HG03196 (cell line): ENCODE results near the gene CEP78.
"Not testable (repeated sequence)": the region's sequence is repeated elsewhere in the genome, so short reads cannot be mapped to it uniquely, and the experiment has no call there.

ENCODE experiments used
- ATAC-seq: cut with Tn5 transposase; IDR thresholded peaks from one replicate; pipeline ENCODE4 v1.9.1; 2021; ENCODE audit not compliant: unreplicated experiment

Gene CEP78

GRCh38 chr9:78235256-78235761 is 566 bp upstream of the CEP78 start:
- no peak for ATAC-seq

DNA sequence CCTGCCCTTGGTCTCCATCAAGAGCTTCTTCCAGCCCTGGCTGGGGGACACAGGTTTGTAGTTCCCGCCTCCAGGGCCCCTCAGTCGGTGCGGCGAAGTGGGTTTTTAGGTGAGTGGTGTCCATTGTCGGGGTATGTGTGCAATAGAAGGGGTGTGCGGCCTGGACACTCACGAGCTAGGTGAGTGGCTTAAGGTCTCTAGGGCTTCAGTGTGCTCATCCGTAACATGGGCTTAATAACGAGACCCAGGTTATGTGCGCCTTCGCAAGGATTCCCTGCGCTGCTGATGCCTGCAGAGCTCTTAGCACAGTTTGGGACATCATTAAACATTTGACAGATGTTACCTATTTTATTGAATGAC is 656 bp downstream of the CEP78 start:
- ATAC-seq: peak; percentile 11

GRCh38 chr9:78238046-78239038 is 2.5 kb downstream of the CEP78 start:
- no peak for ATAC-seq

DNA sequence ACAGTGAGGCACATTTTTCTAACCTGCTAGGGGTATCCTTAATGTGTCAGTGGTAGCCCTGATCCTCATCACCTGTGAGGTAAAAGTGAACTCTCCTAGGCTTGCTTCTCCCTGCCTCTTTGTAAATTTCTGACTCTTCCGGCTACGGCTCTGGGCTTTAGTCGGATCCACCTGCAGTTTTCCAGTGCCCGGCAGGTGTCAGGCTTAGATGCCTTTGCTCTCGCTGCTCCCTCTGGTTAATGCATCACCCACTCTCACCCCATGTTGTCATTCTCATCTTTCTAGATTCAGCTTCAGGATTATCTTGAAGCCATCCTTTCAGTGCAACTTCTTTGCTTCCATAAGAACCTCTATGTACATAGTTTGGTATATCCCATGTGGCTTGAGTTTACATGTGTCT is 3.6 kb downstream of the CEP78 start:
- no peak for ATAC-seq

GRCh38 chr9:78242041-78242440 is 6.2 kb downstream of the CEP78 start:
- ATAC-seq: no peak

DNA sequence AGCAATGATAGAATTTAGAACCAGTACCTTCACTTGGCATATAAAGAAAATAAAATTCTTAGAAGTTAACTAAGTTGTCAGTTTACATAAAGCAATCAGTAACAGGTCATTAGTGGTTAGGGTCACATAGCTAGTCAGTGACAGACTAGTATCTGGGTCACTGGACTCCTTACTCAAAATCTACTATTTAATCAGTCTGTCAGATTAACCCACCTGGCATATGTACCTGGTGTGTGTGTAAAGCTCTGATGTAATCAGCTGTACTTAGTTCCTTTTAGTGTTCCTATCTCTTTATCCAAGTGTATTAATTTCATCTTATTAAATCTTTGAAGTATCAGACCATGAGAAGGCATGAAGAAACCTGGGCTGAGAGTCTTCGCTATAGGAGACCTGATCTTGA is 7.3 kb downstream of the CEP78 start:
- no peak for ATAC-seq

GRCh38 chr9:78245401-78245800 is 9.5 kb downstream of the CEP78 start:
- no peak for ATAC-seq

DNA sequence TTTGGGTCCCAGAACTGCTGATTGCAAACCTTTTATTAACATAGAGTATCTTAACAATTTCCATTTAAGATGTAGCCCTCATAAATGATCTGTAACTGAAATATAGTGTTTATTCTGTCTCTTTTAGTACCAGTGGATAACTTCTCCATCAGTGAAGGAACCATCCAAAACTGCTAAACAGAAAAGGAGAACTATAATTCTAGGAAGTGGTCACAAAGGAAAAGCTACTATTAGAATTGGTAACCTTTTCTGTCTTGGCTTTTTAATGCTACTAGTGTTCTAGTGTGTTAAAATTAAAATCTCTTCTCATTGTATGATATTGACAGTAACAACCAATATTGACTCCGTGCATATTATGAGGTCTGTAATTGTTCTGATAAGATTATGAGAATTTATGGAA is 12.8 kb downstream of the CEP78 start:
- ATAC-seq: no peak

DNA sequence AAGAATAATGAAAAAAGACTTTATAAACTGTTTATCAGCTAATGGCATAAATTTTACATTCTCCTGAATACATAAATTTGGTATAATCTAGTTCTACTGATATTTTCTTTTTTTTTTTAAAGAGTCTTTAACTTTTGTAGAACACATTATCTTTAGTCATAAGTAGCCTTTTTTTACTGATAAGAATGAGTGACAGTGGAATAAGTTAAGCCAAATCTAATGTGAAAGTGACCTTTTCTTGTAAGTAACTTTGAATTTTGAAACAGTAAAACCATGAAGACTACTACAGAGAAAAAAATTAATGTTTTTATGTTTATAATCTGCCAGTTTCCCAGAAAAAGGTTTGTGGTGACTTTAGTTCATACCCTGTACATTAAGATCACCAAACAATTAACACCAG is 13.7 kb downstream of the CEP78 start:
- no peak for ATAC-seq

- ATAC-seq: no peak
Observed at GRCh38 chr9:78252616-78253015, 16.7 kb downstream of the CEP78 start.

DNA sequence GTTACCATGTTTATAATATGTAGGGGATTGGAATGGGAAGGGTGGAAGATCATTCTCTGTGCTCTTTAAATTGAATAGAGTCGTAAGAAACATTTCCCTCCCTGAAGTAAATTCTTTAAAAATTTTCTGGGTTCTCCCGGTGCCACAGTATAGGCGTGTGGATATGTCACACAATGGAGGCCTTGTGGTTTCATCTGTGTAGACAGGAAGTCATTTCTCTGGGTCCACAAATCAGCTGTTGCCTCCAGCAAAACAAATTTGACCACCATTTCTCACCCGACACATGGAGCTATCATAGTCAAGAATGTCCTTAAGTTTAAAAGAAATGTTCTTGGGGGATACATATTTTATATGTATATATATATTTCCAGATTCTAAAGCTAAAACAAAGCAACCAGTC is 17.4 kb downstream of the CEP78 start:
- ATAC-seq: no peak

DNA sequence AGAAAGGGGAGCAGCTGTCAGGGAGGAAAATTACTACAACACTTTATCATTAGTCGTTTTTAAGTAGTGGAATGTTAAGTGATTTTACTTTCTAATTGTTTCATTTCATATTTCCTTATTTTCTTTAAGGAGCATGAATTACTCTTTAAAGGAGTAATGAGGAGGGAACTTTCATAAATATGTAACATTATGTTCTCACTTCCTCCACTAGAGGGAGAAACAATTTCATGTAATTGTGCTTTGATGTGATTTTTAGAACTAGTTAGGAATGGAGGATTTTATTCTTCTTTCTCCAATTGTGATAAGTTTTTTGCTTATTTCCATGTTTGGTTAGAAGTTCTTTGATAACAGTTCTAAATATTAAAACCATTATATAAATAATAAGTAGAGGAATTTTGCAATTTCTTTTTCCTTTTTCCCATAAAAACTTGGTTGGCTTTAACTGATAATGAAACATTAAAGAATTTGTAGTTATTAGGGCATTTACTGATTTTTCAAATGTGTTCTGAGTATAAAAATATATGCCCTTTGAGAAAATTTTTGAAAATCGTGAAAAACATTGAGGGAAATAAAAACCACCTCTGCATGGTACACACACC is 25.6 kb downstream of the CEP78 start:
- no peak for ATAC-seq

DNA sequence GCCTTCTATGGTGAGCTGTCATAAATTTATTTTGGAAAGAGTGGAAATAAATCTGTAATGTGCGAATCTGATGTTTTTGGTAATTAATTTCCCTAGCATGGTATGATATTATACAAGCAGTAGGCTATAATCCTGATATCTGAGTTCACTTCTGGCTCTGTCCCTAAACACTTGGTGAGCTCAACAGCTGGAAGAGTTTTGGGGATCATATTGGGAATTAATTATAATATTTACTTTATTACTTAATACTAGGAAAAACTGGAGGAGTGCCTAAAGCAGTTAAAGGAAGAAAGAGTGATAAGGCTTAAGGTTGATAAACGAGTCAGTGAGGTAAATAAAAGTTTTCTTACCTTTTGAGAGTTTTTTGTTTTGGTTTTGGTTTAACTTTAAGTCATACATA is 26.8 kb downstream of the CEP78 start:
- no peak for ATAC-seq

GRCh38 chr9:78267889-78268288 is 32.0 kb downstream of the CEP78 start:
- ATAC-seq: no peak

GRCh38 chr9:78269784-78270183 is 33.9 kb downstream of the CEP78 start:
- no peak for ATAC-seq

DNA sequence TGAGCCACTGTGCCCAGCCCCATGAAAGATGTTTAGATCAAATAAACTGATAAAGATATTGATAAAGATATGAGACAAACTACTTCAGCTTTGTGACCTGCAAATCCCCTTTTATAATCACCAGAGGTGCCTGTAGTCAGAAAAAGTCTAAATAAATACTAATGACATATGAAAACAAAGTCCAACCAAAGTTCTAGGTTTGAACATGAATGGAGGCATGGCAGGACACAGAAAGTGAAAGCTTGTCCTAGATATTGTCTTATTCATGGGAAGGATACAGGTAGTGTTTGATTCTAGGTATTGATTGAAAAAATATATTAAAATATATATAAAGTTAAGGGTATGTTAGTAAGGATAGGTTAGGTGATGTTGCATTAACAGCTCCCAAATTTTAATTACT is 36.4 kb downstream of the CEP78 start:
- no peak for ATAC-seq

DNA sequence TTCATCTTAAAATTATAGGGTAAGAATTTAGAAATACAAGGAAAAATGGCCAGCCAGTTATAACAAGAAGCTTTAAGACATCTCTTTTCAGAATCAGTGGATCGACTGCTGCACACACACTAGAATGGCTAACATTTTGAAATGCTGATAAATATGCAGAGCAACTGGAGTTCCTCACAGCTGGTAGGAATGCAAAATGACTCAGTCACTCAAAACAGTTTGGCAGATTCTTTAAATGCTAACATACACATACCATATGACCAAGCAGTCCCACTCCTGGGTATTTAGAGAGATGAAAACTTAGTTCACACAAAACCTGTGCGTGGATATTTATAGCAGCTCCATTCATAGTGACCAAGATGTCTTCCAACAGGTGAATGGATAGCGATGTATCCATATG is 37.9 kb downstream of the CEP78 start:
- no peak for ATAC-seq

DNA sequence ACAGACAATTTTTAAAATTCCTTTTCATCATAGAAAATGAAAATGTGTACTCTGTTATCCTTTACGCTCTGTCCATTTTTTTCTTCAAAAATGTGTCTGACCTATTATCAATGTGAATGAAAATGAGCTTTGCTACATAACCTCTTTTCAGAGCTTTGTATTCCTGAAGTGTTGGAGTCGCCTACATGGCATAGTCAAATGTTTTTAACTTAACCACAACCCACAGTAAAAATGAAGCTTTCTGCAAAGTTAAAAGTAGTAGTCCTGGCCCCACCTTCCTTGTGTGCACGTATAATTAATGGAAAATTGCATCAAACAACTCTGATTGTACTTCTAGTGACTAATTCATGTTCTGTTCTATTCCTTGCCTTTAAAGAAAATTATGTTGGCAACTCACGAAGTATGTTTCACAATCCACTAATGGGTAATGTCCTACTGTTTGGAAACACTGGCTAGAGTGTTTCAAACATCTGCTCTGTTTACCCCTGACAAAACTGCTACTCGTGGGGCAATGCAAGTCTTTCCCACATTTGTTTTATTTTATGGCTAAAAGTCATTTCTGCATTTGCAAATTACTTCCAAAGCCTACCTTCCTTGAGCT is 42.4 kb downstream of the CEP78 start:
- ATAC-seq: no peak

DNA sequence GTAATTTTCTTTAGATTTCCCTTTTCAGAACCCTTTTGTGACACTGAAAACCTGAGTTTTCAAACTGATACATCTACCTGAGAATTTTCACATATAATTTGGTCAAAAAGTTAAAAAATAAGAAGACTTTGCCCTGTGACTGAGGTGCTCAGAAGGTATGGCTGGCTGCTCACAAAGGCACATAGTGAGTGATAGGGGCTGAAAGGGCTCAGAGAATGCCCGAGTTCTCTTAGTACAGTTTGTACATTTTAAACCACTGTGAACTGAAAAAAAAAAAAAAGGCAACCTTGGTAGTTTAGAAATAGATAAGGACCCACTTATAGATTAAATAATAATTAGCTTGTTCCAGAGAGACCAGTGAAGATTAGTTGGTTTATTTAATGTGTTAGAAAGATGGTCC is 42.9 kb downstream of the CEP78 start:
- ATAC-seq: no peak

- ATAC-seq: no peak
Observed at GRCh38 chr9:78280982-78281668, 45.2 kb downstream of the CEP78 start.

DNA sequence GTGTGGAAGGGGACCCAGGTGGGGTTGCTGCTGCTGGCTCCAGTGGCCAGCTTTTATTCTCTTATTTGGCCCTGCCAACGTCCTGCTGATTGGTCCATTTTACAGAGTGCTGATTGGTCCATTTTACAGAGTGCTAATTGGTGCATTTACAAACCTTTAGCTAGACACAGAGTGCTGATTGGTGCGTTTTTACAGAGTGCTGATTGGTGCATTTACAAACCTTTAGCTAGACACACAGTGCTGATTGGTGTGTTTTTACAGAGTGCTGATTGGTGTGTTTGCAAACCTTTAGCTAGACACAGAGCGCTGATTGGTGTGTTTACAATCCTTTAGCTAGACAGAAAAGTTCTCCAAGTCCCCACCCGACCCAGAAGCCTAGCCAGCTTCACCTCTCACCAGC is 48.3 kb downstream of the CEP78 start:
- not testable (repeated sequence) for ATAC-seq
